22Rv1 (cell line): ENCODE data around the gene UGT1A6.

ENCODE experiments used
- H3K27ac ChIP-seq: fragments of 450-650 bp; 2 replicates; pipeline ENCODE4 v1.5.1; 2017
- CTCF ChIP-seq: fragments of 450-650 bp; IDR thresholded peaks from 2 replicates; pipeline ENCODE4 v1.5.1; 2017; ENCODE audit warnings: mild to moderate bottlenecking
- ZFX ChIP-seq: fragments of 450-650 bp; IDR thresholded peaks from 2 replicates; pipeline ENCODE4 v1.6.1; 2017; ENCODE audit warnings: antibody characterized with exemption, borderline replicate concordance

UGT1A6 gene

GRCh38 chr2:233658610-233659009 is 34.1 kb upstream of the UGT1A6 start:
- H3K27ac ChIP-seq, result no peak overlapping the region
- TF ChIP-seq ZFX, result no peak
- TF ChIP-seq CTCF, result no peak

GRCh38 chr2:233663911-233664310 is 28.8 kb upstream of the UGT1A6 start:
- no peak overlapping the region for H3K27ac ChIP-seq
- TF ChIP-seq CTCF (no peak), ZFX (no peak)

- no peak overlapping the region for H3K27ac ChIP-seq
- TF ChIP-seq CTCF (no peak), ZFX (no peak)
Observed at GRCh38 chr2:233668605-233669260, 24.0 kb upstream of the UGT1A6 start.

- no peak within 1 kb of the TSS for H3K27ac ChIP-seq
- no peak for TF ChIP-seq CTCF
- no peak for TF ChIP-seq ZFX
Observed at GRCh38 chr2:233671290-233672161, 21.2 kb upstream of the UGT1A6 start, which contains the start of gene UGT1A9. TSS of gene UGT1A9 (plus strand) at chr2:233671898. CDS start at chr2:233671935, 37 bp downstream.

GRCh38 chr2:233672886-233673285 is 19.8 kb upstream of the UGT1A6 start:
- no peak for TF ChIP-seq CTCF
- TF ChIP-seq ZFX, result no peak
- H3K27ac ChIP-seq, result no peak overlapping the region

GRCh38 chr2:233673896-233674295 is 18.8 kb upstream of the UGT1A6 start:
- no peak for TF ChIP-seq CTCF
- TF ChIP-seq ZFX, result no peak
- H3K27ac ChIP-seq, result no peak overlapping the region

- TF ChIP-seq CTCF, result no peak
- TF ChIP-seq ZFX, result no peak
- no peak overlapping the region for H3K27ac ChIP-seq
Observed at GRCh38 chr2:233674314-233674713, 18.4 kb upstream of the UGT1A6 start.
